Osteoblast (primary cell): ENCODE measurements around the gene LZTFL1. TPM values are rescaled to one million over a fixed set of nuclear protein-coding genes. Genes with fewer than 3 reads are reported as not detected.

ENCODE experiments used
- DNase-seq: peaks from one replicate; pipeline ENCODE4 v3.0.0; 2011; ENCODE audit warnings: low spot score, mixed read lengths; ENCODE audit not compliant: insufficient read length; ENCODE audit errors: missing footprints
- H2AFZ ChIP-seq: 2 replicates; pipeline ENCODE4 v1.6.0; 2011; ENCODE audit warnings: mild to moderate bottlenecking, low read length
- H3K27ac ChIP-seq: 2 replicates; pipeline ENCODE4 v1.5.1; 2011; ENCODE audit warnings: mild to moderate bottlenecking, low read depth, low read length, moderate library complexity
- H3K27me3 ChIP-seq: 2 replicates; pipeline ENCODE4 v1.6.0; 2012; ENCODE audit warnings: mild to moderate bottlenecking, control low read depth, inconsistent platforms, low read length, moderate library complexity; ENCODE audit not compliant: insufficient read depth
- H3K36me3 ChIP-seq: 2 replicates; pipeline ENCODE4 v1.5.1; 2011; ENCODE audit warnings: mild to moderate bottlenecking, low read length, control low read depth, moderate library complexity; ENCODE audit not compliant: insufficient read depth
- H3K4me1 ChIP-seq: 2 replicates; pipeline ENCODE4 v1.5.1; 2011; ENCODE audit warnings: mild to moderate bottlenecking, low read length, control low read depth, moderate library complexity; ENCODE audit not compliant: insufficient read depth
- H3K4me2 ChIP-seq: 2 replicates; pipeline ENCODE4 v1.6.0; 2011; ENCODE audit warnings: mild to moderate bottlenecking, low read length; ENCODE audit not compliant: insufficient read depth
- H3K4me3 ChIP-seq: fragments of 200-600 bp; sonication (generic); 3 replicates; pipeline ENCODE4 v1.5.1; 2012; ENCODE audit warnings: mild to moderate bottlenecking, low read length, inconsistent platforms; ENCODE audit not compliant: insufficient read depth
- H3K79me2 ChIP-seq: 2 replicates; pipeline ENCODE4 v1.6.0; 2012; ENCODE audit warnings: mild to moderate bottlenecking, low read length, control low read depth, inconsistent platforms; ENCODE audit not compliant: insufficient read depth
- H3K9me3 ChIP-seq: 2 replicates; pipeline ENCODE4 v1.5.1; 2011; ENCODE audit warnings: low read depth, low read length, control low read depth
- H4K20me1 ChIP-seq: 2 replicates; pipeline ENCODE4 v1.6.0; 2012; ENCODE audit warnings: mild to moderate bottlenecking, low read length, control low read depth; ENCODE audit not compliant: insufficient read depth
- total RNA-seq: library from RNA; depleted of rRNA; stranded (reverse); fragments of >200 nt; gene quantifications from 2 replicates; pipeline ENCODE4 v1.2.3, GENCODE V29; 2012
- TF ChIP-seq, protein P1 (sequence below): IDR thresholded peaks from 2 replicates; pipeline ENCODE4 v1.5.1; 2011; ENCODE audit warnings: mild to moderate bottlenecking, low read depth, low read length, moderate library complexity; ENCODE audit errors: extremely low read depth

Gene LZTFL1
- total RNA-seq, 1 donor, result 26.1 TPM

DNA sequence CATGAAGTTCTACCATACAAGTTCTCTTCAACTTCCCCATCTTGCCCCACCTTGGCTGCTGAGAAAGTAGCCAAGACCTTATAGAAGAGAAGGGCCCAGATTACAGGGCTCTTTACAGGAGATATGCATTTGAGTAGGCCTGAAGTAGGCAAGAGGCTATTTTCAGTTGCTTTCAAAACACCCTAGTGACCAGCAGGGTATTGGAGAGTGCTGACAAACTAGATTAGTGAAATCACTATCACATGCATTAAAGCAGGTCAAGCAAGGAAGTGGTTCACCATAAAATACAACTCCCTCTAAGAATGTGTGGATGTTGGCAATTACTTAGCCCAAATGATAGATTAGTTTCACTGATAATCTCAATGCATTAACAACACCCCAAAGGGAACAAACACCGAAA lies 2.7 kb upstream of the LZTFL1 start:
- Histone ChIP-seq H4K20me1 (no peaks in the 10 kb centered on the region), H3K4me3 (no peak overlapping the region), H2AFZ (no peak overlapping the region), H3K4me1 (peaks cover 7% of the 10 kb centered on the region), H3K27me3 (peaks cover 28% of the 10 kb centered on the region), H3K36me3 (no peaks in the 10 kb centered on the region), H3K4me2 (no peak overlapping the region), H3K27ac (no peak overlapping the region), H3K9me3 (no peaks in the 10 kb centered on the region), H3K79me2 (no peaks in the 10 kb centered on the region)
- DNase-seq, result no peak
- TF ChIP-seq, protein P1, sequence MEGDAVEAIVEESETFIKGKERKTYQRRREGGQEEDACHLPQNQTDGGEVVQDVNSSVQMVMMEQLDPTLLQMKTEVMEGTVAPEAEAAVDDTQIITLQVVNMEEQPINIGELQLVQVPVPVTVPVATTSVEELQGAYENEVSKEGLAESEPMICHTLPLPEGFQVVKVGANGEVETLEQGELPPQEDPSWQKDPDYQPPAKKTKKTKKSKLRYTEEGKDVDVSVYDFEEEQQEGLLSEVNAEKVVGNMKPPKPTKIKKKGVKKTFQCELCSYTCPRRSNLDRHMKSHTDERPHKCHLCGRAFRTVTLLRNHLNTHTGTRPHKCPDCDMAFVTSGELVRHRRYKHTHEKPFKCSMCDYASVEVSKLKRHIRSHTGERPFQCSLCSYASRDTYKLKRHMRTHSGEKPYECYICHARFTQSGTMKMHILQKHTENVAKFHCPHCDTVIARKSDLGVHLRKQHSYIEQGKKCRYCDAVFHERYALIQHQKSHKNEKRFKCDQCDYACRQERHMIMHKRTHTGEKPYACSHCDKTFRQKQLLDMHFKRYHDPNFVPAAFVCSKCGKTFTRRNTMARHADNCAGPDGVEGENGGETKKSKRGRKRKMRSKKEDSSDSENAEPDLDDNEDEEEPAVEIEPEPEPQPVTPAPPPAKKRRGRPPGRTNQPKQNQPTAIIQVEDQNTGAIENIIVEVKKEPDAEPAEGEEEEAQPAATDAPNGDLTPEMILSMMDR, result no peak

DNA sequence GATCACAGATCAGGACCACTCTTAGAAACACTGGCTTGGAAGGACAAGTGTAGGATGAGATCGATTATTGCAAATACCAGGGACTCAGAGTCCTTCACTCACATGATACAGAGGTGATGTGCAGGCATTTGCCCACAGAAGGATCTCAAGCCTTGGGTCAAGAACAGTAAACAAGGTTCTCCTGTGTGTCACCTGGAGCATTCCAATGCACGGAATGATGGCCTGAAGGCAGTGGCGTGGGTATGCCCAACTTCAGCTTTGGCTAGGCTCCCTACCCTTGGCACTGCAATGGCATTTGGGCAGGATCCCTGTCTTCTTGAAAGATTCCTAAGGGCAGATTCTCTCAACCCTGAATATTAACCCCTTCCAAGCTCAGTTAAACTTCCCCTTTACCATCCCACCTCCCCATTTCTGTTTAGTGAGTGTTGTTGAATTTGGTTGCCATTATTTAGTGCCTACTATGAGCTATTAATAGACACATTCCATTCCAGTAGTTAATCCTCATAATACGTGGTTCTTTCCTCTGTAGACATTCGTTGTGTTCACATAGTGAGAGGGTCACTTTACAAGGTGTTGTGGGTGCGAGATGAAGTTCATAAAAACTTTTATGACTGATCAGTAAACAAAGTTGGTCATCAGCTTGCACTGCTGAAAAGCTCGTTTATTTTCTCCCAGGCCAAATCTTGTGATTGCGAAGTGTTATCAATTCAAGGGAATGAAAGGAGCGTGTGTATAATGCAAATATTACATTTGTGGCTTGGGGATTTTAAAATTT lies 1.1 kb upstream of the LZTFL1 start:
- no peak overlapping the region for H2AFZ ChIP-seq
- no peaks in the 10 kb centered on the region for H3K36me3 ChIP-seq
- no peaks in the 10 kb centered on the region for H3K79me2 ChIP-seq
- no peaks in the 10 kb centered on the region for H3K9me3 ChIP-seq
- peak overlapping the region; percentile 95 for H3K4me2 ChIP-seq
- peaks cover 18% of the 10 kb centered on the region for H3K27me3 ChIP-seq
- no peak overlapping the region for H3K4me3 ChIP-seq
- peaks cover 7% of the 10 kb centered on the region for H3K4me1 ChIP-seq
- no peak overlapping the region for H3K27ac ChIP-seq
- no peak for DNase-seq
- no peaks in the 10 kb centered on the region for H4K20me1 ChIP-seq
- TF ChIP-seq, protein P1, result no peak

DNA sequence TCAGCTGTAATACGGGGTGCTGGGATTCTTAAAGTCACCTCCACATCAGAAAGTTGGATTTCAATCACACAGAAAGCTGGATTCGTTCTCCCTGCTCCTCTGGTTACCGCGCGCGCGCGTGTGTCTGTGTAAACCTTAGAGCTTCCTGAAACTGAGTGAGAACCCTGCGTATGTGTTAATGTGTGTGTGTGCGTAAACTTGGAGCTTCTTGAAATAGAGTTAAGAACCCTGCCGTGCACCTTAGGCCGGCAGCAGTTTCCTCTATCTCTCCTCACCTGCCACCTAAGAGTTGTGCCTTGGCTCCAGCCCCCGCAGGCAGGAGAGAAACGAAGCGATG lies 531 bp downstream of the LZTFL1 start:
- TF ChIP-seq, protein P1, result no peak
- Histone ChIP-seq H3K36me3 (no peaks in the 10 kb centered on the region), H3K4me3 (peak overlapping the region; percentile 90), H2AFZ (peak overlapping the region; percentile 92), H3K9me3 (no peaks in the 10 kb centered on the region), H3K4me1 (peaks cover 7% of the 10 kb centered on the region), H3K27me3 (peaks cover 13% of the 10 kb centered on the region), H4K20me1 (no peaks in the 10 kb centered on the region), H3K79me2 (no peaks in the 10 kb centered on the region), H3K27ac (peak overlapping the region; percentile 61), H3K4me2 (peak overlapping the region; percentile 95)
- no peak for DNase-seq

DNA sequence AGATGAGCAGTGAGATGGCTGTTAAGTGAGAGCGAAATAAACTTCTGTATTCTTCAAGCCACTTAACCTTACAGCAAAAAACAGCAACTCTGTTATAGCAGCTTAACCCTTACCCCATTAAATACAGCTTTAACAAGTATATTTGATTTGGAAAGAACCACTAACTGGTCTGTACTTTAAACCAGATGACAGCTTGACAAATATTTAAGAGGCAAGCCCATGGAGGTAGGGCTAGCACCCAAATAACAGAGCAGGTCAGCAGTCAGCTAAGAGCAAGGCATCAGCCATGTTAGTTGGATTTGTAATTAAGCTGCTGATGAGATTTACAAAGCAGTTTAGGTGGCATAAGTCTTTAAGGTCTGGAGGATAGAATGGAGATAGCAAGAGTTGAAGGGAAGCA lies 3.5 kb downstream of the LZTFL1 start:
- H3K9me3 ChIP-seq, result no peaks in the 10 kb centered on the region
- no peak for DNase-seq
- H3K27me3 ChIP-seq, result peaks cover 3% of the 10 kb centered on the region
- H3K27ac ChIP-seq, result no peak overlapping the region
- peaks cover 11% of the 10 kb centered on the region for H3K36me3 ChIP-seq
- no peak overlapping the region for H2AFZ ChIP-seq
- H4K20me1 ChIP-seq, result no peaks in the 10 kb centered on the region
- TF ChIP-seq, protein P1, result no peak
- H3K4me3 ChIP-seq, result no peak overlapping the region
- peaks cover 7% of the 10 kb centered on the region for H3K4me1 ChIP-seq
- H3K79me2 ChIP-seq, result no peaks in the 10 kb centered on the region
- H3K4me2 ChIP-seq, result no peak overlapping the region
